GM15510 (cell line): ENCODE data around the gene SMARCA5.

Experiments
- POLR2A ChIP-seq: IDR thresholded peaks from 3 replicates; pipeline ENCODE4 v1.6.1; 2011; ENCODE audit warnings: borderline replicate concordance; ENCODE audit not compliant: insufficient read length; ENCODE audit errors: extremely low read depth

SMARCA5 gene

GRCh38 chr4:143515905-143516304 is 2.4 kb downstream of the SMARCA5 start:
- TF ChIP-seq POLR2A: no peak

GRCh38 chr4:143517764-143518163 is 4.3 kb downstream of the SMARCA5 start:
- TF ChIP-seq POLR2A: no peak

- no peak for TF ChIP-seq POLR2A
Observed at GRCh38 chr4:143524211-143524610, 10.7 kb downstream of the SMARCA5 start.

GRCh38 chr4:143531380-143531779 is 17.9 kb downstream of the SMARCA5 start:
- no peak for TF ChIP-seq POLR2A

- no peak for TF ChIP-seq POLR2A
Observed at GRCh38 chr4:143531788-143532491, 18.4 kb downstream of the SMARCA5 start.

GRCh38 chr4:143538979-143539669 is 25.6 kb downstream of the SMARCA5 start:
- TF ChIP-seq POLR2A: no peak

GRCh38 chr4:143539670-143540023 is 26.1 kb downstream of the SMARCA5 start:
- no peak for TF ChIP-seq POLR2A

GRCh38 chr4:143549928-143550327 is 36.4 kb downstream of the SMARCA5 start:
- TF ChIP-seq POLR2A: no peak

GRCh38 chr4:143554728-143555597 is 41.5 kb downstream of the SMARCA5 start:
- TF ChIP-seq POLR2A: no peak

GRCh38 chr4:143555676-143556075 is 42.2 kb downstream of the SMARCA5 start:
- TF ChIP-seq POLR2A: no peak

GRCh38 chr4:143558286-143558685 is 44.8 kb downstream of the SMARCA5 start:
- TF ChIP-seq POLR2A: no peak

- peak; percentile 28 for TF ChIP-seq POLR2A
Observed at GRCh38 chr4:143558823-143559756, 45.6 kb downstream of the SMARCA5 start.

- TF ChIP-seq POLR2A: no peak
Observed at GRCh38 chr4:143559757-143560147, 46.2 kb downstream of the SMARCA5 start.

- TF ChIP-seq POLR2A: no peak
Observed at GRCh38 chr4:143564472-143564871, 51.0 kb downstream of the SMARCA5 start.
